GM23248 (cell line): ENCODE measurements around the gene SEMA4A.

Experiments
- EZH2 ChIP-seq: fragments of 200-600 bp; sonication (generic); IDR thresholded peaks from 2 replicates; pipeline ENCODE4 v1.6.1; 2018; ENCODE audit warnings: antibody characterized with exemption, mild to moderate bottlenecking; ENCODE audit not compliant: insufficient read depth, poor library complexity, severe bottlenecking
- EZH2phosphoT487 ChIP-seq: fragments of 200-600 bp; sonication (generic); IDR thresholded peaks from 2 replicates; pipeline ENCODE4 v1.6.1; 2018; ENCODE audit warnings: antibody characterized with exemption, moderate library complexity, mild to moderate bottlenecking, low read depth; ENCODE audit not compliant: insufficient read depth

DNA sequence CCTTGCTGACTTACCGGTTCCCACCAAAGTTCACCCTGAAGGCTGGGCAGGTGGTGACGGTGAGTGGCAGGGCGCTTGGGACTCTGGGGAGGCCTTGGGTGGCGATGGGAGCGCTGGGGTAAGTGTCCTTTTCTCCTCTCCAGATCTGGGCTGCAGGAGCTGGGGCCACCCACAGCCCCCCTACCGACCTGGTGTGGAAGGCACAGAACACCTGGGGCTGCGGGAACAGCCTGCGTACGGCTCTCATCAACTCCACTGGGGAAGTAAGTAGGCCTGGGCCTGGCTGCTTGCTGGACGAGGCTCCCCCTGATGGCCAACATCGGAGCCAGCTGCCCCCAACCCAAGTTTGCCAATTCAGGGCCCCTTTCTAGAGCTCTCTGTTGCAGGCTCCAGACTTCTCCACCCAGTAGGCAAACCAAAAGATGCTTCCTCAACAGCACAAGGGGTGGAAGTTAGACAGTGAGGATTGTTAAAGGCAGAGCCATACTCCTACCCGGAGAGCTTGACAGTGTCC is 16.4 kb upstream of the SEMA4A start:
- no peak for TF ChIP-seq EZH2
- no peak for TF ChIP-seq EZH2phosphoT487
